ENCODE results near the gene TUSC2. TPM values are rescaled to one million over a fixed set of nuclear protein-coding genes. Genes with fewer than 3 reads are reported as not detected.

Gene TUSC2
- total and polyA plus RNA-seq, 7 donors, result 23.2 to 54.7 (median 35.5) TPM

DNA sequence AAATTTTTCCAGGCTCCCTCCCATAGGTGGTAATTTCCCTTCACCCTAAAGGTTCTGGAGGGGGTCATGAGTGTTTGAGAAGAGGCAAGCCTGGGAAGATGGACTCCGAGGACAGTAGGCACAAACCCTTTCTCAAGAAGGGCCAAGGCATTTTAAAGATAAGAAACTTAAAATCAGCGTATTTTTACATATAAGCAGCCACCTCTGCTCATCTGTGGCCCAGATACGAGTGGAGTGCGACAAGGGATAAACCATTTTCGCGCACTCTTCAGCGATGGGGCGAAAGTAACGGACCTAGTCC is 12.1 kb upstream of the TUSC2 start:
- no peak for DNase-seq
- no peaks in the 10 kb centered on the region for H3K9me3 ChIP-seq
- peaks cover 0 to 61% (median 59%) of the 10 kb centered on the region in 4 donors for H3K4me1 ChIP-seq
- H3K27ac ChIP-seq, result peak overlapping the region; percentile 93 to 100 (median 98)
- H3K36me3 ChIP-seq, result no peaks in the 10 kb centered on the region
- peak overlapping the region; percentile 34 to 62 (median 54) for H3K4me3 ChIP-seq
- TF ChIP-seq CTCF (IDR thresholded peaks at IDR 0.05), result no peak
- TF ChIP-seq EP300 (IDR thresholded peaks at IDR 0.05), result no peak
- TF ChIP-seq POLR2AphosphoS5 (IDR thresholded peaks at IDR 0.05), result no peak
- no peak for TF ChIP-seq POLR2A (IDR thresholded peaks at IDR 0.05)
- no peaks in the 10 kb centered on the region for H3K27me3 ChIP-seq
- WGBS, 2 donors, result 23 to 55% methylated on average over 9 of the region's 9 CpGs
- intact Hi-C loops (cut with DNase I), result no loop called here

DNA sequence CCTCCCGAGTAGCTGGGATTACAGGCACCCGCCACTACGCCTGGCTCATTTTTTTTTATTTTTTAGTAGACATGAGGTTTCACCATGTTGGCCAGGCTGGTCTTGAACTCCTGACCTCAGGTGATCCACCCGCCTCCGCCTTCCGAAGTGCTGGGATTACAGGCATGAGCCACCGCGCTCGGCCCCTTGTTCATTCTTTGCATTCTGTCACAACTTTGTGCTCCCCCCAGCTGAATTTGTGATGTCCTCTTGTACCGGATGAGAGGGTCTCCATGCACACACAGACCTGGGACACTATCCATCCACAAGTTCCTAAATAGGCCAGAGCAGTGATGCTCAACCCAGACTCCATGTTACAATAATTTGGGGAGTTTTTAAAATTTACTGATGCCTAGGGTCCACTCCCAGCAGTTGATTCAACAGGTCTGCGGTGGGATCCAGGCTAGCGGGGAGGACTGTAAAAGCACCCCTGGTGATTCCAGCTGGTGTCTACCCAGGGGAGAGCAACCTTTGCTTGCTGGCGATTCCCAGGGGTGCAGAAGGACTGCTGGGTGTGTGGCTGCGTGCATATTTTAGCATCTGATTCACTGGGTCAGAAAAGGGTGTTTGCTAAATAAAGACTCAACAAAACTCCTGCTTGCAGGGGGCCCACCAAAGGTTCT is 11.6 kb upstream of the TUSC2 start:
- Histone ChIP-seq H3K4me3 (peak overlapping the region; percentile 34 to 62 (median 54)), H3K9me3 (no peaks in the 10 kb centered on the region), H3K27me3 (no peaks in the 10 kb centered on the region), H3K27ac (peak overlapping the region; percentile 93 to 100 (median 98)), H3K4me1 (peaks cover 0 to 63% (median 61%) of the 10 kb centered on the region in 4 donors), H3K36me3 (no peaks in the 10 kb centered on the region)
- 67 to 82% methylated on average over 14 of the region's 14 CpGs for WGBS, 2 donors
- no peak for TF ChIP-seq POLR2A (IDR thresholded peaks at IDR 0.05)
- TF ChIP-seq POLR2AphosphoS5 (IDR thresholded peaks at IDR 0.05), result no peak
- no peak for TF ChIP-seq EP300 (IDR thresholded peaks at IDR 0.05)
- no peak for TF ChIP-seq CTCF (IDR thresholded peaks at IDR 0.05)
- intact Hi-C loops (cut with DNase I), result no loop called here
- DNase-seq, result no peak

GRCh38 chr3:50338965-50339364 is 10.9 kb upstream of the TUSC2 start:
- intact Hi-C loops (cut with DNase I), result no loop called here
- Histone ChIP-seq H3K4me1 (peaks cover 0 to 70% (median 67%) of the 10 kb centered on the region in 4 donors), H3K27me3 (no peaks in the 10 kb centered on the region), H3K27ac (peak overlapping the region; percentile 93 to 100 (median 98)), H3K36me3 (no peaks in the 10 kb centered on the region), H3K4me3 (peak overlapping the region in 1 of 4 donors; percentile 83), H3K9me3 (no peaks in the 10 kb centered on the region)
- 54 to 76% methylated on average over 5 of the region's 5 CpGs for WGBS, 2 donors
- TF ChIP-seq POLR2AphosphoS5 (IDR thresholded peaks at IDR 0.05) (no peak), CTCF (IDR thresholded peaks at IDR 0.05) (no peak), EP300 (IDR thresholded peaks at IDR 0.05) (no peak), POLR2A (IDR thresholded peaks at IDR 0.05) (no peak)
- DNase-seq, result no peak

- no peaks in the 10 kb centered on the region for H3K36me3 ChIP-seq
- H3K9me3 ChIP-seq, result no peaks in the 10 kb centered on the region
- 0% methylated on average over 79 of the region's 79 CpGs for WGBS, 2 donors
- peak; percentile 72 to 77 for TF ChIP-seq POLR2A (IDR thresholded peaks at IDR 0.05)
- no peak for TF ChIP-seq CTCF (IDR thresholded peaks at IDR 0.05)
- TF ChIP-seq POLR2AphosphoS5 (IDR thresholded peaks at IDR 0.05), result peak; percentile 93 to 98 (median 95)
- H3K27ac ChIP-seq, result peak overlapping the region; percentile 93 to 100 (median 98)
- peaks cover 0 to 81% (median 79%) of the 10 kb centered on the region in 4 donors for H3K4me1 ChIP-seq
- H3K27me3 ChIP-seq, result no peaks in the 10 kb centered on the region
- H3K4me3 ChIP-seq, result peak overlapping the region; percentile 69 to 83 (median 77)
- peak; percentile 100 for DNase-seq
- intact Hi-C loops (cut with DNase I), result no loop called here
Measured at GRCh38 chr3:50337175-50337861, 9.3 kb upstream of the TUSC2 start.
